Upper lobe of left lung (tissue), 4 donors: ENCODE measurements around the gene CHST14.

Experiments used
- EP300 ChIP-seq, 4 donors: sonication (generic); formaldehyde crosslinking; IDR thresholded peaks; one replicate each; pipeline ENCODE4 v1.5.1; 2017; ENCODE audit warnings: antibody characterized with exemption in 4 of 4, control low read depth in 2 of 4
- POLR2A ChIP-seq, 4 donors: fragments of 450-650 bp; IDR thresholded peaks; one replicate each; pipeline ENCODE4 v1.5.1; 2016 to 2017; ENCODE audit warnings: antibody characterized with exemption in 4 of 4, mild to moderate bottlenecking in 2 of 4
- TF ChIP-seq, protein P1 (sequence below), 6 experiments: fragments of 450-650 bp in 4 of 6; fragments of 200-600 bp in 2 of 6; sonication (generic) in 2 of 6; IDR thresholded peaks; one replicate each; pipeline ENCODE4 v1.5.1; 2016 to 2019; ENCODE audit warnings: antibody characterized with exemption in 6 of 6

- TF ChIP-seq, protein P1, sequence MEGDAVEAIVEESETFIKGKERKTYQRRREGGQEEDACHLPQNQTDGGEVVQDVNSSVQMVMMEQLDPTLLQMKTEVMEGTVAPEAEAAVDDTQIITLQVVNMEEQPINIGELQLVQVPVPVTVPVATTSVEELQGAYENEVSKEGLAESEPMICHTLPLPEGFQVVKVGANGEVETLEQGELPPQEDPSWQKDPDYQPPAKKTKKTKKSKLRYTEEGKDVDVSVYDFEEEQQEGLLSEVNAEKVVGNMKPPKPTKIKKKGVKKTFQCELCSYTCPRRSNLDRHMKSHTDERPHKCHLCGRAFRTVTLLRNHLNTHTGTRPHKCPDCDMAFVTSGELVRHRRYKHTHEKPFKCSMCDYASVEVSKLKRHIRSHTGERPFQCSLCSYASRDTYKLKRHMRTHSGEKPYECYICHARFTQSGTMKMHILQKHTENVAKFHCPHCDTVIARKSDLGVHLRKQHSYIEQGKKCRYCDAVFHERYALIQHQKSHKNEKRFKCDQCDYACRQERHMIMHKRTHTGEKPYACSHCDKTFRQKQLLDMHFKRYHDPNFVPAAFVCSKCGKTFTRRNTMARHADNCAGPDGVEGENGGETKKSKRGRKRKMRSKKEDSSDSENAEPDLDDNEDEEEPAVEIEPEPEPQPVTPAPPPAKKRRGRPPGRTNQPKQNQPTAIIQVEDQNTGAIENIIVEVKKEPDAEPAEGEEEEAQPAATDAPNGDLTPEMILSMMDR (IDR thresholded peaks at IDR 0.05), result no peak
- no peak for TF ChIP-seq POLR2A (IDR thresholded peaks at IDR 0.05)
- no peak for TF ChIP-seq EP300 (IDR thresholded peaks at IDR 0.05)
Observed at GRCh38 chr15:40512440-40512839, 41.7 kb downstream of the CHST14 start.
